Activated CD4-positive, alpha-beta T cell treated with anti-CD3 and anti-CD28 coated beads, Interleukin-2, amount 50 U/mL, for 24 hours (primary cell): ENCODE results near the gene FKBP5.
A peak's percentile ranks its signal among the peaks of the same experiment; 100 is the strongest.

Source experiments
- DNase-seq, 2 donors: peaks; one replicate each; pipeline ENCODE4 v3.0.0-alpha.2; 2020; ENCODE audit warnings: low read depth in 1 of 2, low spot score in 1 of 2

The FKBP5 gene

GRCh38 chr6:35665573-35665972 lies 23.1 kb downstream of the FKBP5 start:
- no peak for DNase-seq

GRCh38 chr6:35664945-35665344 lies 23.8 kb downstream of the FKBP5 start:
- DNase-seq, result no peak

- peak in 1 of 2 donors; percentile 21 for DNase-seq
These were observed 25.1 kb downstream of the FKBP5 start for GRCh38 chr6:35663447-35664235.

- DNase-seq, result no peak
These were observed 25.7 kb downstream of the FKBP5 start for GRCh38 chr6:35662999-35663398.

GRCh38 chr6:35654883-35655282 lies 33.8 kb downstream of the FKBP5 start:
- no peak for DNase-seq

- no peak for DNase-seq
These were observed 37.5 kb downstream of the FKBP5 start for GRCh38 chr6:35651244-35651643.

- DNase-seq, result no peak
These were observed 38.7 kb downstream of the FKBP5 start for GRCh38 chr6:35650015-35650414.

GRCh38 chr6:35648203-35648602 lies 40.5 kb downstream of the FKBP5 start:
- DNase-seq, result no peak

- no peak for DNase-seq
These were observed 41.3 kb downstream of the FKBP5 start for GRCh38 chr6:35647400-35647799.

- DNase-seq, result no peak
These were observed 45.6 kb downstream of the FKBP5 start for GRCh38 chr6:35643162-35643535.

- no peak for DNase-seq
These were observed 46.1 kb downstream of the FKBP5 start for GRCh38 chr6:35642471-35643161.

GRCh38 chr6:35640017-35640664 lies 48.6 kb downstream of the FKBP5 start:
- DNase-seq, result no peak

- no peak for DNase-seq
These were observed 50.0 kb downstream of the FKBP5 start for GRCh38 chr6:35638679-35639078.

- no peak for DNase-seq
These were observed 50.8 kb downstream of the FKBP5 start for GRCh38 chr6:35637911-35638310.

GRCh38 chr6:35635601-35636597 lies 52.8 kb downstream of the FKBP5 start:
- no peak for DNase-seq

GRCh38 chr6:35634316-35634715 lies 54.4 kb downstream of the FKBP5 start:
- DNase-seq, result no peak

- DNase-seq, result no peak
These were observed 55.1 kb downstream of the FKBP5 start for GRCh38 chr6:35633579-35634089.

GRCh38 chr6:35629876-35630378 lies 58.8 kb downstream of the FKBP5 start:
- DNase-seq, result no peak

GRCh38 chr6:35626401-35626800 lies 62.3 kb downstream of the FKBP5 start:
- DNase-seq, result no peak

- DNase-seq, result no peak
These were observed 64.2 kb downstream of the FKBP5 start for GRCh38 chr6:35624341-35625070.
